Measurements from ENCODE around the gene PSMA7.
"Not testable (repeated sequence)": the region's sequence is repeated elsewhere in the genome, so short reads cannot be mapped to it uniquely, and the experiment has no call there.

Gene PSMA7

GRCh38 chr20:62119115-62119514 lies 24.1 kb downstream of the PSMA7 start:
- DNase-seq (ENCODE audit: low spot score): no peak

DNA sequence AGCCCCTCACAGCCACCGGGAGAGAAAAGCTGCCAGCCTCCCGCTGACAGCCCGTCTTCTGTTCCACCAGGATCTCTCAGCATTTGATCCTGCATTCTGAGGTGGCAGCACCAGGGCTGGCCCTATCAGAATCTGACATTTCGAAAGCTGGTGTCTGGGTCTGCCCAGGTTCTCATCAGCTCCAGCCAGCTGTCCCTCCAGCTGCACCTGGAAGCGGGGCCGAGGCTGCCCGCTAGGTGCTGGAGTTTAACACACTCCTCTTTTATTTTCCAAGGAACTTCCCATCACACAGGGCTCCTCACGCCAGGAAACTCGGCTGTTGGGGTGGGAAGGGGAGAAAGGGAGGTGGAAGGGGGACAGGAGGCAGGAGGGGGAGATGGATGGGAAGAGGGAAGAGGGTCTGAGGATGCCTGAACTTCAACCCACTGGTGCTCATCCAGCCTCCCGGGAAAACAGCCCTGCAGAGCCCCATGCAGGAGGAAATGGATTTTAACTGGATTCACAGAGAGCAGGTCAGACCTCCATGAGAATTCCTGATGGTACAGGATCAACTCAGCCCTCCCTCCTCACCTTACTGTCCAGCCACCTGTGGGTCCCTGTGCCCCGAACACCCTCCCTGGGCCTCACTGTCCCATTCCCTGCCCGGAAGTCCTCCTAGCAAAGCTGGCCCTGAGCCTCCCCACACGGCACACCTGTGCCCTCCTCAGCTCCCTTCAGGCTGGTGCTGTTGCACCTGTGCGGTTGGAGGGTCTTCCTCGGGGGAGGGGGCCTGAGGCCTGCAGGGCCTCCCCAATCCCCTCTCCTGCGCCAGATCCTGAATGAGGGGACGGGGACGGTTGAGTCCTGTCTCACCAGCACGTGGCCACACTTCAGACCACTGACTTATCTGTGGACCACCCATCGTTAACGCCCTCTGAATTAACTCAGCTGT lies 24.8 kb downstream of the PSMA7 start:
- DNase-seq (ENCODE audit: low spot score): no peak

DNA sequence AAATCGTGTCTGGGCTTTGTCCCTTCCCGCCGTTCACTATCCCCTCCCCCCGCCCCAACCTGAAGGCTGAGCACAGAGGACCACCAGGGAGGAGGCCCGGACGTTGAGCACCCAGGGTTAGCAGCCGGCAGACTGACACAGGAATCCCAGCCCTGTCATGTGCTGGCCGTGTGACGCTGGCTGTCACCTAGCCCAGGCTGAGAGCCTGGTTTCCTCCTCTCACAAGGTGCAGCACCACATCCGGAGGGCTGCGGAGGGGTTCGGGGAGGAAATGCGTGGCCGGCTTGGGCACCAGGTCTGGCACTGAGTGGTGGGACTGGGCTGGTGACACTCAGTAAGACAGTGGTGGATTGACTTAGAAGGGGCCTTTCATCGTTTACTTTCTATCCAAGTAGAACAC lies 25.5 kb downstream of the PSMA7 start:
- no peak for DNase-seq (ENCODE audit: low spot score)

- no peak for DNase-seq (ENCODE audit: low spot score)
Observed at GRCh38 chr20:62117362-62117646, 25.9 kb downstream of the PSMA7 start.

DNA sequence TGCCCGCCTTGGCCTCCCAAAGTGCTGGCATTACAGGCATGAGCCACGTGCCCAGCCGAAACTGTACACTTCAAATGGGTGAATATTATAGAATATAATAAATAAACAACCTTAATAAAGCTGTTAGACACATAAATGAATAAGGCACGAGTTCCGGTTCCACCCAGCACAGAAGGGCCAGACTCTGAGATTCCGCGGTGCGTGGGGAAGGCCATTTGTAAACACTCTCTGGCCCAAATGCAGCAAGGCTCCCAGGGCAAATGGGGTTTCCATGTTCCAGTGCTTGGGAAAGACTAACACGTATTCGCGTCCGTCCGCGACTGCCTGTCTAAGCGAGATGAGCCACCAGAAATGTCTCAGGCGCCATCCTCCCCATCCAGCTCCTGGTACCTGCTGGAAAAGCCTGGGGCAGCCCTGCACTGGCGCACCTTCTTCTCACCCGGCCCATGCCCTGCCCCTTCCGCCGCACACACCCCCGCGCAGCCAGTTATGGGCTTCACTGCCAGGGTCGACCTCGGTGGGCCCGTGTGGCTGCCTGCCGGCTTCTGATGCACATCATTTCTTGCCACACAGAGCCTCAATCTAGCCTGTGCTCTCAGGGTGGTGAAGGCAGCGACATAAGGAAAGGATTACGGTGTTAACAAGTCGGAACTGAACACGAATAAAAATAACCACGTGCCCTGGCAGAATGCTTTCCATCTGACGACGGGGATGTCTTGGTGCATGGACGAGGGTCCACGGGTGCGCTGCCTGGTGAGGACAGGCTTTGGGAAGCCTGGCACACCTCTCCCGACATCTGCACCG lies 26.4 kb downstream of the PSMA7 start:
- DNase-seq (ENCODE audit: low spot score): no peak

GRCh38 chr20:62115800-62116407 lies 27.3 kb downstream of the PSMA7 start:
- DNase-seq (ENCODE audit: low spot score): not testable (repeated sequence)

DNA sequence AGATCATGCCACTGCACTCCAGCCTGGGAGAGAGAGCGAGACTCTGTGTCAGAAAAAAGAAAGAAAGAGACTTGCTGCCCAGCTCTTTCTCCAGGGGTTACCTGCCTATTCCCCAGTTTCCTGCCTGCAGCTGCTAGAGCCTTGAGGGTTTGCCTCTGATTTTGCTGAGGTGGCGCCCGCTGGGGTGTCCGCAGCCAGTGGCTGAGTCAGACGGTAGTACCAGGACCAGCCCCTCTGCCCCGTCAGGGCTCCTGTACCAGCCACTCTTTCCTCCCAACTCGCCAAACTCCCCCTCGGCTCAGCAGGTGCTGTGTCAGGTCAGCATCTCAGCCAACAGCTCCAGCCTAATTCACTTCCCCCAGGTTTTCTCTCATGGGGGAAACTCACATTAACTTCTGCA lies 28.3 kb downstream of the PSMA7 start:
- DNase-seq (ENCODE audit: low spot score): no peak

DNA sequence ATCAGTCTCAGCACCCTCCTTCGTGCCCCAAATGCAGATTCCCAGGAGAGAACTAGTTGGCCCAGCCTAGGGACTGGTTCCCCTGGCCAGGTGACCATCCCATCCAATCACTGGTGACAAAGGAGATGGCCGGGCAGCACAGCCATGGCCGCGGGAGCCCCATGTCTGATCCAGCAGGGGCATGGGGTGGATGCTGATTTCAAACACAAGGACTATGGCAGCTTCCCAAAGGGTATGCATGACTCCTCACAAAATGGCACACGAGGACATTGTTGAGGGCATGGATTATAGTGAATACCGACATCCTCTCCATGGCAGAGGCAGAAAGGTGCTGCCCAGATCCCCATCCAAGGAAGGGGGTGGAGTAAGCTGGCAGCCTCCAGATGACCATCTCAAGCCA lies 30.8 kb downstream of the PSMA7 start:
- no peak for DNase-seq (ENCODE audit: low spot score)

DNA sequence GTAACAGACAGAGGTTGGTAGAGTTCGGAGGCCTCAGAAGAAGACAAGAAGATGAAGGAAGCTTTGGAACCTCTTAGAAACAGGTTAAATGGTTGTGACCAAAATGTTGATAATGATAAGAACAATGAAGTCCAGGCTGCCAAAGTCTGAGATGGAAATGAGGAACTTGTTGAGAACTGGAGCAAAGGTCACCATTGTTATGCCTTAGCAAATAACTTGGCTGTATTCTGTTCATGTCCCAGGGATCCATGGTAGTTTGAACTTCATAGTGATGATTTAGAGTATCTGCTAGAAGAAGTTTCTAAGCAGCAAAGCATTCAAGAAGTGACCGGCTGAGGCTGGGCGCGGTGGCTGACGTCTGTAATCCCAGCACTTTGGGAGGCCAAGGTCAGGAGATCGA lies 32.0 kb downstream of the PSMA7 start:
- no peak for DNase-seq (ENCODE audit: low spot score)

DNA sequence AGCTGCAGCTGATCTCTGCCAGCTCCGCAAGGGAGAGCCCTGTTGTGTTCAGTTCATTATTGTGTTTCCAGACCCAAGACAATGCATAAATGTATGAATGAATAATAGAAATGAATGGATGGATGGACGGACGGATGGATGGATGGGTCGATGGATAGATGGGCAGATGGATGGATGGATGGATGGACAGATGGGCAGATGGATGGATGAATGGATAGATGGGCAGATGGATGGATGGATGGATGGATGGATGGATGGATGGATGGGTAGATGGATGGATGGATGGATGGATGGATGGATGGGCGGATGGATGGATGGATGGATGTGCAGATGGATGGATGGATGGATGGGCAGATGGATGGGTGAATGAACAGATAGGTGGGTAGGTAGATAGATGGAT lies 37.6 kb downstream of the PSMA7 start:
- no peak for DNase-seq (ENCODE audit: low spot score)

DNA sequence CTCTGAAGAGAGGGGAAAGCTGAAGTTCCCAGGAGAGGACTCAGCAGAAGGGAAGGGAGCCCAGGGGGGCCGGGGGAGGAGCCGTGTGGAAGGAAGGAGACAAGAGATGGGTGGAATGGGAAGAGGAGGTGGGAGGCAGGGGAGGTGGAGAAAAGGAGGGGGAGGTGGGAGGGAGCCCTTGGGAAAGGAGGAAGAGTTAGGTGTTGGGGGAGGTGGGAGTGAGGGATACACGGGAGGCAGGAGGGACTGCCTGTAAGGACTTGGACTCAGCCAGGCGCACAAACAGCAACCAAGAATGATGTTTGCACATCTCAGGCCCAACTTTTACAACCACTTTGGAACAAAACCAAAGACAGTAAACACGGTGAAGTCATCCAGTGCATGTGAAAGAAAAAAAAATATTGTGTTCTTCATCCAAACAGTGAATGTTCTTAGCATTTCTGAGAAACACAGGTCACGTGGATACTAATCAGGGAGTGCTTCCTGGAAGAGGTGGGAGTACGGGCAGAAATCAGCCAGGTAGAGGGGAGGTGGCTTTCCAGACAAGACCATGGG lies 38.3 kb downstream of the PSMA7 start:
- DNase-seq (ENCODE audit: low spot score): no peak

GRCh38 chr20:62104234-62104789 lies 38.9 kb downstream of the PSMA7 start:
- DNase-seq (ENCODE audit: low spot score): no peak

GRCh38 chr20:62103508-62104233 lies 39.5 kb downstream of the PSMA7 start:
- DNase-seq (ENCODE audit: low spot score): no peak

DNA sequence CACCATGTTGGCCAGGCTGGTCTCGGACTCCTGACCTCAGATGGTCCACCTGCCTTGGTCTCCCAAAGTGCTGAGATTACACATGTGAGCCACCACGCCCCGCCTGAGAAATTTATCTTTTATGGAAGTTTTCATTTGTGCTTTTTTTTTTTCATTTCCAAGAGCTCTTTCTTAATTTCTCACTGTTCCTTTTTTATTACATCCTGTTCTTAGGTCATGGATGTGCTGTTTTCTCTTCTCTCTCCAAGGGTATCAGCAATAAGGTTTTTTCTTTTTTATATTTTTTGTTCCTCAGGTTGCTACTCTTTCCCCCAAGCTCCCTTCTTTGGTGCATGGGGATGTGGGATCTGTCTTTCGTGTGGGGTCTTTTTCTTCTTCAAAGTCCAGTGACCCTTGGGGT lies 42.1 kb downstream of the PSMA7 start:
- DNase-seq (ENCODE audit: low spot score): no peak

DNA sequence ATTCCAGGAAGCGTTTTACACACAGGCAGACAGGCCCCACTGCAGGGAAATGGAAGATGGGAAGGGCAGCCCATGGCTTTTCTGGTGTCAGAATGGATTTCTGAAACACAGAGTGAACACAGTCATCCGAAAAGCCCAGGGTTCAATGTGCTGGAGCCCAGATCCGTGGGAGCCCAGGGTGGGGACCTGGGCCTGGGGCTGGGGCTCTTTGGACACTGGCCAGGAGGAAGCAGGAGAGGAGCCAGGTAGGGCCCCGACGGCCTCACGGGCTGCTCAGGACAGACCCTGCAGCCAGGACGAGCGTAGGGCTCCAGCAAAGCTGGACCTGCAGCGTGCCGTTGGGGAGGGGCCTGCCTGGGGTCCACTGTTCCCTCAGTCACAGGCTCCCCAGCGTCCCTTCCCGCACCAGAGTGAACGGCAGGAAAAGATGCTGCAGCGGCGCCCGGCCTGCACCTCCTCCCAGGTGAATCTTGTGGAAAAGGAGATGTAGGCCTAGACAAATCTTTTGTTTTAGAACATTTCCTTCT lies 45.2 kb downstream of the PSMA7 start:
- DNase-seq (ENCODE audit: low spot score): no peak

DNA sequence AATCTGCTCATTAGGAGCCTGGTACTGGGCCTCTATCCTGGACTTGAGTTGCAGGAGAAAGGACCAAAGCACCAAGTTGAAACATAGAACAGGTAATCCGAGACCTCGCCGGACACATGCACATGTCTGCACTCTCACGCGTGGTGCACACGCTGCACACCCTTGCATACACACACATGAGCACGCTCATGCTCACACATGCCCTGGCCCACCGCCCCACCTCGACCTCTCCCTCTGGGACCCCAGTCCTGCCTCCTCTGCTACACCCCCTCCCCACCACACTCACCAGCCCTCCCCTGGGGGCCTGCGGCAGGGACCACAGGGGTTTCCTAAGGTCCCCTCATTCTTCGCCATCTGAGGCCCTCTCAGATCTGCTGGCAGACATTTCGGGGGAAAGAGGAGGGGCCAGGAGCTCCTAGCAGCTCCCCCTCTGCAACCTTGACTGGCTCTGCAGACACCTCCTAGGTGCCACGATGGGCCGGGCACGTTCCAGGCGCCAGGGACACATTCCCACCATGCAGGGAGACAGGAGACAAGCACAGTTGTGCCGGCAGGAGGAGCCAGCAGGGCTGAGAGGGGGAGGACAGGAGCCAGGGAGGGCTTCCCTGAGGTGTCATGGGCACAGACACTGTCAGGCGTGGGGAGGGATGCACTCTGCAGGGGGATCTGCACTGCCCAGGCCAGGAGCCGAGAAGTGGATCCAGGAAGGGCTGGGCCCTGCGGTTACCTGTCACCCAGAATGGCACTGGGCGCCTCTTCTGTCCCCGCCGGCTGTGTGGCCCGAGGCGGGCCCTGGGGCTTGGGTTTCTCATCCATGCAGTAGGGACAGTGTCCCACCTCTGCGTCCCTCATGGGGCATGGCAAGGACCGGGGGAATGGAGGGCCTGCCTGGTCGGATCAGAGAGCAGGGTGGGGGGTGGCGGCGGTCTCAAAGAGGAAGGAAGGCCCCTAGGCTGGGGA lies 46.5 kb downstream of the PSMA7 start:
- no peak for DNase-seq (ENCODE audit: low spot score)

GRCh38 chr20:62089393-62089792 lies 53.8 kb downstream of the PSMA7 start:
- no peak for DNase-seq (ENCODE audit: low spot score)

DNA sequence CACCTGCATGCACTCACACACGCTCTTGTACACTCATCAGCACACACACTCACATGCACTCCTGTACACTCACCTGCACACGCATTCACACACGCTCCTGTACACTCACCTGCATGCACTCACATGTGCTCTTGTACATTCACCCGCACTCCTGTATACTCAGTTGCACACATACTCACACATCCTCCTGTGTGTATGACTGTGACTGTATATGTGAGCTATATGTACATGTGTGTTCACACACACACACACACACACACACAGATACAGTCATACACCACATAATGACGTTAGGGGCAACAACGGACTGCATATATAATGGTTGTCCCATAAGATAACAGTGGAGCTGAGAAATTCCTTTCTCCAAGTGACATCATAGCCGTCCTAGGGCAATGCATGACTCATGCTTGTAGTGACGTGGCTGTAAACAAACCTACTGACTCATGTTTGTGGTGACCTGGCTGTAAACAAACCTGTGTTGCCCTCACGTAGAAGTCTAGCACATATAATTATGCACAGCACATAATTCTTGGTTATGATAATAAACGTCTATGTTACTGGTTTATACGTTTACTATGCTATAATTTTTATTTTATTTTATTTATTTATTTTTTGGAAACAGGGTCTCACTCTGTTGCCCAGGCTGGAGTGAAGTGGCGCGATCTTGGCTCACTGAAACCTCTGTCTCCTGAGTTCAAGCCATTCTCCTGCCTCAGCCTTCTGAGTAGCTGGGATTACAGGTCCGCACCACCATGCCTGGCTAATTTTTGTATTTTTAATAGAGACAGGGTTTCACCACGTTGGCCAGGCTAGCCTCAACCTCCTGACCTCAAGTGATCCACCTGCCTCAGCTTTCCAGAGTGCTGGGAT lies 54.7 kb downstream of the PSMA7 start:
- DNase-seq (ENCODE audit: low spot score): peak; percentile 82

- DNase-seq (ENCODE audit: low spot score): no peak
Observed at GRCh38 chr20:62087632-62088031, 55.6 kb downstream of the PSMA7 start.

All from LoVo (cell line).